DOHH2 (cell line): ENCODE data around the gene MED16.

Experiments
- H3F3A ChIP-seq: fragments of 200-600 bp; sonication (generic), shearing (Covaris generic); 2 replicates; pipeline ENCODE4 v1.6.0; 2016; ENCODE audit warnings: antibody characterized with exemption, mild to moderate bottlenecking; ENCODE audit not compliant: control insufficient read depth, insufficient read depth
- H3K27ac ChIP-seq: fragments of 200-600 bp; sonication (generic); 2 replicates; pipeline ENCODE4 v1.5.1; 2014; ENCODE audit warnings: low read depth, mild to moderate bottlenecking, low read length, moderate library complexity
- H3K27me3 ChIP-seq: fragments of 200-600 bp; sonication (generic); 2 replicates; pipeline ENCODE4 v1.6.1; 2014; ENCODE audit warnings: mild to moderate bottlenecking, low read length, mixed read lengths; ENCODE audit not compliant: control insufficient read depth
- H3K36me3 ChIP-seq: fragments of 200-600 bp; sonication (generic); 2 replicates; pipeline ENCODE4 v1.6.1; 2014; ENCODE audit warnings: mild to moderate bottlenecking, low read length, moderate library complexity, mixed read lengths; ENCODE audit not compliant: control insufficient read depth
- H3K4me1 ChIP-seq: fragments of 200-600 bp; sonication (generic); 2 replicates; pipeline ENCODE4 v1.6.1; 2014; ENCODE audit warnings: mild to moderate bottlenecking, low read length, mixed read lengths; ENCODE audit not compliant: control insufficient read depth
- H3K4me2 ChIP-seq: fragments of 200-600 bp; sonication (generic); 2 replicates; pipeline ENCODE4 v1.6.0; 2014; ENCODE audit warnings: mild to moderate bottlenecking, low read length, moderate library complexity
- H3K4me3 ChIP-seq: fragments of 200-600 bp; sonication (generic); 2 replicates; pipeline ENCODE4 v1.5.1; 2014; ENCODE audit warnings: mild to moderate bottlenecking, low read length, mixed read lengths
- H3K79me2 ChIP-seq: fragments of 200-600 bp; sonication (generic); 2 replicates; pipeline ENCODE4 v1.6.1; 2014; ENCODE audit warnings: mild to moderate bottlenecking, low read length, mixed read lengths; ENCODE audit not compliant: control insufficient read depth
- H3K9me2 ChIP-seq: fragments of 200-600 bp; sonication (generic); replicated peaks from 2 replicates; pipeline ENCODE4 v1.6.1; 2014; ENCODE audit warnings: mild to moderate bottlenecking, low read length, mixed read lengths; ENCODE audit not compliant: control insufficient read depth
- H3K9me3 ChIP-seq: fragments of 200-600 bp; sonication (generic); 2 replicates; pipeline ENCODE4 v1.6.1; 2014; ENCODE audit warnings: antibody characterized with exemption, low read length, mixed read lengths; ENCODE audit not compliant: control insufficient read depth, insufficient read depth
- H4K20me1 ChIP-seq: fragments of 200-600 bp; sonication (generic); 2 replicates; pipeline ENCODE4 v1.6.0; 2014; ENCODE audit warnings: low read depth, mild to moderate bottlenecking, antibody characterized with exemption, low read length, moderate library complexity; ENCODE audit not compliant: control insufficient read depth, insufficient read depth
- EZH2phosphoT487 ChIP-seq: fragments of 200-600 bp; sonication (generic); IDR thresholded peaks from 2 replicates; pipeline ENCODE4 v1.6.1; 2017; ENCODE audit warnings: borderline replicate concordance, mild to moderate bottlenecking, antibody characterized with exemption, low read length, moderate library complexity, mixed read lengths
- TF ChIP-seq, protein P1 (sequence below): fragments of 200-600 bp; sonication (generic); IDR thresholded peaks from one replicate; pipeline ENCODE4 v1.5.1; 2014; ENCODE audit warnings: antibody characterized with exemption, mild to moderate bottlenecking, low read depth, low read length; ENCODE audit not compliant: poor library complexity, severe bottlenecking

Gene MED16

DNA sequence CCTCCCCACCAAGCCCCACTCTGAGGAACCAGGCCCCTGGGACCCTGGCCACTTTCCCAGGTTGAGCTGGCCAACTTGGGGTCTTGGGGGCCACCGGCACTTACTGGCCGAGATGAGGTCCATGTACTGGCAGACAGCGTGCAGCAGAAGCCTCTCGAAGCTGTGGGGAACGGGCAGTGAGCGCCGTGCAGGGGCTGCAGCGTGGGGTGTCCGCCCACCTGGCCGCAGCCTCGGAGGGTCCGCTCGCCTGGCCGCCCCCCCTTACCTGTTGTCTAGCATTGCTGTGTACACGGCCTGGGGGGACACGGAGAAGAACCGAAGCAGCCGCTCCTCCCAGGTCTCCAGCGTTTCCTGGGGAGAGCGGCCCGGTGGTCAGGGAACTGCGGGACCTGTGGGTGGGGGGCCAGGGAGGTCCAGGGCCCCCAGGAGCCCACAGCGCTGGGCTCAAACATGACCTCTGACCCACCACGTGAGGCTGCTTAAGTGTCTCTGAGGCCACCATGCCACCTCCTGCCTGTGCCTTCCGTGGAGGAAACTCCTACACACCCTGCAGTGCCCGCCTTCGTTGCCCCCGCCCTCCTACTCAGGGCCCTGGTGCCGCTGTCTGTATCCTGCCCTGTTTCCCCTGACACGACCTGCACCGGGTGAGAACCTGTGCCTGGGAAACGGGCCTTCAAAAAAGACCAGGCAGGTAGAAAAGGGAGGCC, 6.5 kb upstream of the MED16 start:
- Histone ChIP-seq H3K4me2 (peak overlapping the region; percentile 42), H3K27ac (no peak overlapping the region), H3K9me2 (no peaks in the 10 kb centered on the region), H3K4me3 (no peak overlapping the region), H4K20me1 (peaks cover 8% of the 10 kb centered on the region; the same call in 1 of the 2 replicates), H3K79me2 (peaks cover 5% of the 10 kb centered on the region; the same call in 1 of the 2 replicates), H3K9me3 (no peaks in the 10 kb centered on the region), H3K4me1 (peaks cover 25% of the 10 kb centered on the region), H3K27me3 (no peaks in the 10 kb centered on the region), H3K36me3 (peaks cover 9% of the 10 kb centered on the region; the same call in 1 of the 2 replicates), H3F3A (peaks cover 6% of the 10 kb centered on the region)
- TF ChIP-seq EZH2phosphoT487: no peak
- TF ChIP-seq, protein P1, sequence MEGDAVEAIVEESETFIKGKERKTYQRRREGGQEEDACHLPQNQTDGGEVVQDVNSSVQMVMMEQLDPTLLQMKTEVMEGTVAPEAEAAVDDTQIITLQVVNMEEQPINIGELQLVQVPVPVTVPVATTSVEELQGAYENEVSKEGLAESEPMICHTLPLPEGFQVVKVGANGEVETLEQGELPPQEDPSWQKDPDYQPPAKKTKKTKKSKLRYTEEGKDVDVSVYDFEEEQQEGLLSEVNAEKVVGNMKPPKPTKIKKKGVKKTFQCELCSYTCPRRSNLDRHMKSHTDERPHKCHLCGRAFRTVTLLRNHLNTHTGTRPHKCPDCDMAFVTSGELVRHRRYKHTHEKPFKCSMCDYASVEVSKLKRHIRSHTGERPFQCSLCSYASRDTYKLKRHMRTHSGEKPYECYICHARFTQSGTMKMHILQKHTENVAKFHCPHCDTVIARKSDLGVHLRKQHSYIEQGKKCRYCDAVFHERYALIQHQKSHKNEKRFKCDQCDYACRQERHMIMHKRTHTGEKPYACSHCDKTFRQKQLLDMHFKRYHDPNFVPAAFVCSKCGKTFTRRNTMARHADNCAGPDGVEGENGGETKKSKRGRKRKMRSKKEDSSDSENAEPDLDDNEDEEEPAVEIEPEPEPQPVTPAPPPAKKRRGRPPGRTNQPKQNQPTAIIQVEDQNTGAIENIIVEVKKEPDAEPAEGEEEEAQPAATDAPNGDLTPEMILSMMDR: no peak

DNA sequence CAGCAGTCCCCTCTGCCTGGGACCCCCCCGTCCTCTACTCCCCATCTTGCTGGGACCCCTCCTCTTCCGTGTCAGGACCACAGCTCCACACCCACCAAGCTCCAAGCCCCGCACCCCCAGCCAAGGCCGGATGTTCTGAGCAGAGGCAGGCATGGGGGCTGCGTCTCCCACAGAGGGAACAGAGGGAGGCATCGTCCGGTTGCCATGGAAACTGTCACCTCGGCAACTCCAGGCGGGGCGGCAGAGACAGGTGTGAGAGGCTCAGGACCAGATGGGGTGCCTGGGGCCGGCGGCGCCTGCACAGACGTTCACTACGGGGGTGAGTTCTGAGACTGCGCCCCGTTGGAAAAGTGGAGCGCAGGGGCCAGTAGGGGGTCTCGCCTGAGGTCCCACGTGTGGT, 5.7 kb upstream of the MED16 start:
- H3K36me3 ChIP-seq: peaks cover 9% of the 10 kb centered on the region; the same call in 1 of the 2 replicates
- peaks cover 8% of the 10 kb centered on the region; the same call in 1 of the 2 replicates for H4K20me1 ChIP-seq
- no peak for TF ChIP-seq EZH2phosphoT487
- TF ChIP-seq, protein P1: no peak
- H3K27me3 ChIP-seq: no peaks in the 10 kb centered on the region
- H3K79me2 ChIP-seq: no peaks in the 10 kb centered on the region; the same call in 1 of the 2 replicates
- 0 out of 2 replicates have a peak overlapping the region, but pooled peaks have one; percentile 20 for H3K27ac ChIP-seq
- peak overlapping the region; percentile 42 for H3K4me2 ChIP-seq
- H3F3A ChIP-seq: peaks cover 6% of the 10 kb centered on the region
- no peaks in the 10 kb centered on the region for H3K9me2 ChIP-seq
- peaks cover 27% of the 10 kb centered on the region for H3K4me1 ChIP-seq
- H3K9me3 ChIP-seq: no peaks in the 10 kb centered on the region
- no peak overlapping the region for H3K4me3 ChIP-seq

DNA sequence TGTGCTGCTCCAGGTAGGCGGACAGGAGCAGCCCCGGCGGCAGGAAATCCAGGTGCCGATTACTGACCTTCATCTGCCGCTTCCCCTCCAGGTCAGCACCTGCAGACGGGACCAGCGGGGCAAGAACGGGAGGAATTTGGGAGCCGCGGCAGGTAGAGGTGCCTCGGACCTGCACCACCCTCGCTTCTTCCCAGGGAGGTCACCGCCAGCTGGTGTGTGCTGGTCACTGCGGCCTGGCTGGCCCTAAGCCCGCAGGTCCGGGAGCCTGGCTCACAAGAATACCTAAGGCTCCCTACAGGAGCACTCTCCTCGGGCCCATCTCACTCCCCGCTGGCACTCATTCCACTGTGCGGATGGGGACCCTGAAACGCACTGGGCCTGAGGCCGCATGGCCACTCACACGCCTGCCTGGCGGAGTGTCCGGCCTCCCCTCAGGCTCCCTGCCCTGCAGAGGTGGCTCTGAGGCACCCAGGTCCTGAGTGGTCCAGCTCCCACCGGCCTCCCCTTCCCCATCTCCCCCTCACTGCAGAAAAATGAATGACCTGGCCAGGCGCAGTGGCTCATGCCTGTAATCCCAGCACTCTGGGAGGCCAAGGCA, 4.6 kb upstream of the MED16 start:
- H3F3A ChIP-seq: peaks cover 2% of the 10 kb centered on the region; the same call in 1 of the 2 replicates
- H4K20me1 ChIP-seq: peaks cover 8% of the 10 kb centered on the region; the same call in 1 of the 2 replicates
- no peak overlapping the region for H3K27ac ChIP-seq
- no peak overlapping the region for H3K4me3 ChIP-seq
- H3K4me2 ChIP-seq: no peak overlapping the region
- TF ChIP-seq, protein P1: no peak
- no peak for TF ChIP-seq EZH2phosphoT487
- no peaks in the 10 kb centered on the region for H3K79me2 ChIP-seq
- no peaks in the 10 kb centered on the region for H3K27me3 ChIP-seq
- H3K9me2 ChIP-seq: no peaks in the 10 kb centered on the region
- peaks cover 9% of the 10 kb centered on the region; the same call in 1 of the 2 replicates for H3K36me3 ChIP-seq
- no peaks in the 10 kb centered on the region for H3K9me3 ChIP-seq
- H3K4me1 ChIP-seq: peaks cover 32% of the 10 kb centered on the region
